Fibroblast of lung (primary cell): ENCODE data around the gene LORICRIN. TPM values are rescaled to one million over a fixed set of nuclear protein-coding genes. Genes with fewer than 3 reads are reported as not detected.

Experiments
- DNase-seq, 2 donors: peaks; one replicate each; pipeline versions ENCODE4 v3.0.0 to v3.0.0-alpha.2; 2010; ENCODE audit warnings: low read depth in 2 of 2
- H2AFZ ChIP-seq: 2 replicates; pipeline ENCODE4 v1.5.1; 2012; ENCODE audit warnings: low read length, control low read depth, inconsistent platforms
- H3K27ac ChIP-seq: 2 replicates; pipeline ENCODE4 v1.5.1; 2011; ENCODE audit warnings: low read length, control low read depth; ENCODE audit not compliant: insufficient read depth
- H3K27me3 ChIP-seq: 2 replicates; pipeline ENCODE4 v1.5.1; 2011; ENCODE audit warnings: mild to moderate bottlenecking, low read length; ENCODE audit not compliant: control insufficient read depth, insufficient read depth
- H3K36me3 ChIP-seq: 2 replicates; pipeline ENCODE4 v1.5.1; 2011; ENCODE audit warnings: low read length; ENCODE audit not compliant: control insufficient read depth, insufficient read depth
- H3K4me1 ChIP-seq: 2 replicates; pipeline ENCODE4 v1.5.1; 2011; ENCODE audit warnings: low read length; ENCODE audit not compliant: control insufficient read depth, insufficient read depth; ENCODE audit errors: extremely low read depth
- H3K4me2 ChIP-seq: 2 replicates; pipeline ENCODE4 v1.5.1; 2011; ENCODE audit warnings: low read length, control low read depth; ENCODE audit not compliant: insufficient read depth; ENCODE audit errors: extremely low read depth
- H3K4me3 ChIP-seq, 4 experiments: fragments of 200-600 bp in 1 of 4; sonication (generic) in 1 of 4; replicated peaks in 1 of 4; 2 replicates each; pipeline ENCODE4 v1.5.1; 2011 to 2016; ENCODE audit warnings: low read length in 4 of 4, low read depth in 3 of 4, mild to moderate bottlenecking in 3 of 4, control low read depth in 2 of 4, inconsistent platforms in 1 of 4, mixed read lengths in 1 of 4; ENCODE audit not compliant: insufficient read depth in 1 of 4; ENCODE audit errors: control extremely low read depth in 1 of 4
- H3K79me2 ChIP-seq: 2 replicates; pipeline ENCODE4 v1.5.1; 2012; ENCODE audit warnings: mild to moderate bottlenecking, low read length, inconsistent platforms; ENCODE audit not compliant: control insufficient read depth, insufficient read depth
- H3K9ac ChIP-seq: 2 replicates; pipeline ENCODE4 v1.5.1; 2011; ENCODE audit warnings: mild to moderate bottlenecking, low read length, control low read depth; ENCODE audit not compliant: insufficient read depth
- H3K9me3 ChIP-seq: 2 replicates; pipeline ENCODE4 v1.5.1; 2012; ENCODE audit warnings: low read depth, low read length; ENCODE audit not compliant: control insufficient read depth, insufficient read depth
- H4K20me1 ChIP-seq: 2 replicates; pipeline ENCODE4 v1.5.1; 2011; ENCODE audit warnings: low read length; ENCODE audit not compliant: control insufficient read depth, insufficient read depth; ENCODE audit errors: extremely low read depth
- CTCF ChIP-seq, 2 donors: IDR thresholded peaks in 1 of 2; conservative IDR thresholded peaks in 1 of 2; 1 replicate in 1 of 2; 2 replicates in 1 of 2; pipeline ENCODE4 v1.5.1; 2011 to 2012; ENCODE audit warnings: low read length in 2 of 2, control low read depth in 1 of 2, inconsistent platforms in 1 of 2, low read depth in 1 of 2, mild to moderate bottlenecking in 1 of 2
- EZH2 ChIP-seq: IDR thresholded peaks from 2 replicates; pipeline ENCODE4 v1.5.1; 2012; ENCODE audit warnings: low read length, control low read depth, mild to moderate bottlenecking; ENCODE audit errors: missing control alignments
- polyA plus RNA-seq, 2 donors: library from polyadenylated mRNA; depleted of rRNA in 1 of 2; stranded (reverse) in 1 of 2; unstranded in 1 of 2; fragments of >200 nt; gene quantifications; 2 replicates each; pipeline ENCODE4 v1.2.1, GENCODE V29; 2011 to 2012; ENCODE audit warnings: missing spikeins in 1 of 2
- total RNA-seq: library from RNA; depleted of rRNA; stranded (reverse); fragments of >200 nt; gene quantifications from 2 replicates; pipeline ENCODE4 v1.2.1, GENCODE V29; 2014

LORICRIN gene
- total and polyA plus RNA-seq, 2 donors (not counting 1 experiment from before 2014, with no cell fraction given), result not detected

- H3K4me2 ChIP-seq, result no peak overlapping the region
- H3K4me3 ChIP-seq, result no peak overlapping the region
- no peak for DNase-seq
- H3K27me3 ChIP-seq, result no peaks in the 10 kb centered on the region
- TF ChIP-seq CTCF (conservative IDR thresholded peaks at IDR 0.05 in 1 of 2, IDR thresholded peaks at IDR 0.05 in 1 of 2; ENCODE audit: low read depth in 1 of 2, low read length in 2 of 2), result no peak
- no peak for TF ChIP-seq EZH2
- no peak overlapping the region for H3K9ac ChIP-seq
- no peak overlapping the region for H2AFZ ChIP-seq
- H3K4me1 ChIP-seq, result no peaks in the 10 kb centered on the region
- H3K79me2 ChIP-seq, result no peaks in the 10 kb centered on the region
- no peaks in the 10 kb centered on the region for H3K9me3 ChIP-seq
- no peak overlapping the region for H3K27ac ChIP-seq
- H3K36me3 ChIP-seq, result no peaks in the 10 kb centered on the region
- no peaks in the 10 kb centered on the region for H4K20me1 ChIP-seq
Observed at GRCh38 chr1:153248176-153248879, 11.2 kb upstream of the LORICRIN start.

GRCh38 chr1:153250166-153250565 is 9.3 kb upstream of the LORICRIN start:
- H3K4me1 ChIP-seq, result no peaks in the 10 kb centered on the region
- no peak overlapping the region for H2AFZ ChIP-seq
- no peak for TF ChIP-seq EZH2
- TF ChIP-seq CTCF (conservative IDR thresholded peaks at IDR 0.05 in 1 of 2, IDR thresholded peaks at IDR 0.05 in 1 of 2; ENCODE audit: low read depth in 1 of 2, low read length in 2 of 2), result no peak
- no peak overlapping the region for H3K4me3 ChIP-seq
- no peak overlapping the region for H3K4me2 ChIP-seq
- H3K9ac ChIP-seq, result no peak overlapping the region
- H3K36me3 ChIP-seq, result no peaks in the 10 kb centered on the region
- H4K20me1 ChIP-seq, result no peaks in the 10 kb centered on the region
- H3K79me2 ChIP-seq, result no peaks in the 10 kb centered on the region
- DNase-seq, result no peak
- H3K27ac ChIP-seq, result no peak overlapping the region
- no peaks in the 10 kb centered on the region for H3K27me3 ChIP-seq
- H3K9me3 ChIP-seq, result no peaks in the 10 kb centered on the region

- no peak for TF ChIP-seq CTCF (conservative IDR thresholded peaks at IDR 0.05 in 1 of 2, IDR thresholded peaks at IDR 0.05 in 1 of 2; ENCODE audit: low read depth in 1 of 2, low read length in 2 of 2)
- no peak for TF ChIP-seq EZH2
- H2AFZ ChIP-seq, result no peak overlapping the region
Observed at GRCh38 chr1:153251087-153251486, 8.4 kb upstream of the LORICRIN start.

More at GRCh38 chr1:153251087-153251486, 8.4 kb upstream of the LORICRIN start:
- Histone ChIP-seq H3K9ac (no peak overlapping the region), H3K36me3 (no peaks in the 10 kb centered on the region), H4K20me1 (no peaks in the 10 kb centered on the region), H3K79me2 (no peaks in the 10 kb centered on the region), H3K4me2 (no peak overlapping the region), H3K9me3 (no peaks in the 10 kb centered on the region), H3K4me1 (no peaks in the 10 kb centered on the region), H3K27ac (no peak overlapping the region), H3K4me3 (no peak overlapping the region), H3K27me3 (no peaks in the 10 kb centered on the region)
- DNase-seq, result no peak
